Kidney glomerular epithelial cell (primary cell): ENCODE measurements around the gene RAMACL.
A peak's percentile ranks its signal among the peaks of the same experiment; 100 is the strongest.
"Not testable (repeated sequence)": the region's sequence is repeated elsewhere in the genome, so short reads cannot be mapped to it uniquely, and the experiment has no call there.

ENCODE experiments used
- DNase-seq: peaks from one replicate; lab custom pipeline; 2025; lab: John Stamatoyannopoulos, UW

The RAMACL gene

GRCh38 chr6:166555086-166555485, 31.4 kb downstream of the RAMACL start:
- no peak for DNase-seq

- no peak for DNase-seq
Observed at GRCh38 chr6:166554316-166554715, 32.2 kb downstream of the RAMACL start.

- peak; percentile 1 for DNase-seq
Observed at GRCh38 chr6:166553563-166554271, 32.8 kb downstream of the RAMACL start.

GRCh38 chr6:166552600-166552999, 33.9 kb downstream of the RAMACL start:
- DNase-seq: no peak

- DNase-seq: no peak
Observed at GRCh38 chr6:166551754-166552495, 34.6 kb downstream of the RAMACL start.

- no peak for DNase-seq
Observed at GRCh38 chr6:166546653-166547052, 39.8 kb downstream of the RAMACL start.

GRCh38 chr6:166545156-166546034, 41.1 kb downstream of the RAMACL start:
- DNase-seq: no peak

- no peak for DNase-seq
Observed at GRCh38 chr6:166544296-166544605, 42.2 kb downstream of the RAMACL start.

- no peak for DNase-seq
Observed at GRCh38 chr6:166543603-166544295, 42.7 kb downstream of the RAMACL start.

GRCh38 chr6:166542580-166542912, 43.9 kb downstream of the RAMACL start:
- peak; percentile 65 for DNase-seq

GRCh38 chr6:166541876-166542579, 44.5 kb downstream of the RAMACL start:
- no peak for DNase-seq

- DNase-seq: no peak
Observed at GRCh38 chr6:166541366-166541765, 45.1 kb downstream of the RAMACL start.

GRCh38 chr6:166540631-166541331, 45.7 kb downstream of the RAMACL start:
- no peak for DNase-seq

GRCh38 chr6:166539543-166539942, 46.9 kb downstream of the RAMACL start:
- DNase-seq: no peak

GRCh38 chr6:166539011-166539385, 47.5 kb downstream of the RAMACL start:
- DNase-seq: not testable (repeated sequence)

- DNase-seq: no peak
Observed at GRCh38 chr6:166538297-166539010, 48.0 kb downstream of the RAMACL start.

GRCh38 chr6:166534658-166535406, 51.6 kb downstream of the RAMACL start:
- no peak for DNase-seq

- DNase-seq: no peak
Observed at GRCh38 chr6:166533205-166533824, 53.2 kb downstream of the RAMACL start.
